Measurements from ENCODE around the gene TCAF1.
"Not testable (repeated sequence)": the region's sequence is repeated elsewhere in the genome, so short reads cannot be mapped to it uniquely, and the experiment has no call there.

DNA sequence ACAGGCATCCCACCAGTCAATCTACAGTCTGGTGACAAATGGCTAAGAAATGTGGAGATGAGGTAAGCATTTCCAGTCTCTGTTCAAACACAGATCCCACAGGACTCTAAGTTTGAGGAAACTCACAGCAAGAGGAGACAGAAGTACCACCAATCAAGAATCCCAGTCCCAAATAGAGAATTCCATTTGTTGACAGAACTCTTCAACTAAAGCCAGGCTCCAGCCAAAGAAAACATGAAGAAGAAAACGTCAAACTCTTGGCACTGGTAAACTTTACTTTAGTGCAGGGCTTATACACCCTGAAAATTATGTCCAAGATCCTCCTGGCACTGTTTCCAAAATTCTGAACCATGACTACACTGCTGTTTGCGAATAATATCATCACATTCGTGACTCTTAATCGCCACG is 95.3 kb downstream of the TCAF1 start:
- TF ChIP-seq CTCF (IDR thresholded peaks at IDR 0.05; ENCODE audit: low read depth, low read length, poor library complexity, severe bottlenecking); EZH2phosphoT487 (IDR thresholded peaks at IDR 0.05; ENCODE audit: borderline replicate concordance, low read length): not testable (repeated sequence)
